H1 (cell line): ENCODE data around the gene LRRC3C. TPM values are rescaled to one million over a fixed set of nuclear protein-coding genes. Genes with fewer than 3 reads are reported as not detected.

ENCODE experiments used
- CTCF ChIA-PET: fragments of 300-600 bp; sonication (Branson Sonifier 250); formaldehyde crosslinking; loops from one replicate; lab custom pipeline; 2021; ENCODE audit not compliant: partially characterized antibody; lab: Charles Lee
- POLR2A ChIA-PET: fragments of 300-600 bp; sonication (Branson Sonifier 250); formaldehyde crosslinking; loops from one replicate; lab custom pipeline; 2021; ENCODE audit warnings: inconsistent platforms; ENCODE audit not compliant: partially characterized antibody; lab: Charles Lee
- DNase-seq, 2 experiments: peaks; one replicate each; pipeline versions ENCODE4 v3.0.0 to v3.0.0-alpha.2; 2010 to 2022; ENCODE audit warnings: low spot score in 2 of 2, low read depth in 1 of 2, mixed read lengths in 1 of 2
- FAIRE-seq: peaks from 2 replicates; lab custom pipeline; 2011; peaks lifted over from hg19 to GRCh38; lab: Jason Lieb, UNC
- H2AFZ ChIP-seq: 2 replicates; pipeline ENCODE4 v1.8.1; 2012; ENCODE audit warnings: low read length, inconsistent platforms
- H2AK5ac ChIP-seq: 2 replicates; pipeline ENCODE4 v1.6.1; 2013; ENCODE audit warnings: low read depth, low read length
- H2BK120ac ChIP-seq: replicated peaks from 2 replicates; pipeline ENCODE3; 2013; ENCODE audit warnings: low read depth, low read length, inconsistent platforms
- H2BK12ac ChIP-seq: 2 replicates; pipeline ENCODE4 v1.6.1; 2013; ENCODE audit warnings: low read depth, low read length
- H2BK15ac ChIP-seq: 2 replicates; pipeline ENCODE4 v1.6.1; 2013; ENCODE audit warnings: low read length
- H2BK20ac ChIP-seq: 2 replicates; pipeline ENCODE4 v1.6.1; 2013; ENCODE audit warnings: low read length
- H2BK5ac ChIP-seq: 2 replicates; pipeline ENCODE4 v1.6.1; 2013; ENCODE audit warnings: low read depth, low read length
- H3K14ac ChIP-seq: 2 replicates; pipeline ENCODE4 v1.6.1; 2013; ENCODE audit warnings: inconsistent platforms; ENCODE audit not compliant: insufficient read length
- H3K18ac ChIP-seq: 2 replicates; pipeline ENCODE4 v1.6.1; 2013; ENCODE audit warnings: low read length; ENCODE audit errors: extremely low read depth
- H3K23ac ChIP-seq: 2 replicates; pipeline ENCODE4 v1.6.1; 2013; ENCODE audit warnings: inconsistent platforms; ENCODE audit not compliant: insufficient read length
- H3K23me2 ChIP-seq: 2 replicates; pipeline ENCODE4 v1.6.1; 2013; ENCODE audit warnings: low read depth, low read length
- H3K27ac ChIP-seq: 2 replicates; pipeline ENCODE4 v1.6.1; 2011; ENCODE audit warnings: low read depth, low read length, inconsistent platforms
- H3K27me3 ChIP-seq, 4 experiments: replicated peaks in 1 of 4; 1 replicate in 1 of 4; 2 replicates in 3 of 4; pipeline versions ENCODE4 v1.6.1 to v1.8.1; 2011 to 2013; ENCODE audit warnings: low read length in 3 of 4, mild to moderate bottlenecking in 3 of 4, inconsistent platforms in 2 of 4, mixed read lengths in 2 of 4, moderate library complexity in 1 of 4; ENCODE audit not compliant: control insufficient read depth in 3 of 4, insufficient read depth in 3 of 4; ENCODE audit errors: extremely low read depth in 1 of 4
- H3K36me3 ChIP-seq, 4 experiments: 2 replicates each; pipeline versions ENCODE4 v1.6.1 to v1.8.1; 2011 to 2013; ENCODE audit warnings: mild to moderate bottlenecking in 4 of 4, low read length in 3 of 4, moderate library complexity in 2 of 4, control low read depth in 1 of 4, inconsistent platforms in 1 of 4; ENCODE audit not compliant: insufficient read depth in 4 of 4, control insufficient read depth in 2 of 4
- H3K4ac ChIP-seq: replicated peaks from 2 replicates; pipeline ENCODE3; 2013; ENCODE audit warnings: low read length, low read depth, mixed read lengths, inconsistent platforms; ENCODE audit not compliant: insufficient read length
- H3K4me1 ChIP-seq, 4 experiments: replicated peaks in 1 of 4; 1 replicate in 1 of 4; 2 replicates in 3 of 4; pipeline versions ENCODE4 v1.6.1 to v1.8.1; 2011 to 2013; ENCODE audit warnings: low read length in 3 of 4, inconsistent platforms in 2 of 4, mixed read lengths in 1 of 4; ENCODE audit not compliant: insufficient read depth in 4 of 4, control insufficient read depth in 3 of 4
- H3K4me2 ChIP-seq, 2 experiments: 2 replicates each; pipeline versions ENCODE4 v1.6.1 to v1.8.1; 2011 to 2013; ENCODE audit warnings: low read depth in 2 of 2, low read length in 2 of 2, control low read depth in 1 of 2, inconsistent platforms in 1 of 2, mild to moderate bottlenecking in 1 of 2; ENCODE audit not compliant: insufficient read depth in 1 of 2
- H3K4me3 ChIP-seq, 4 experiments: fragments of 200-600, 300-600 bp in 1 of 4; sonication (generic), shearing (Covaris generic), sonication (Bioruptor Twin) in 1 of 4; 2 replicates each; pipeline versions ENCODE4 v1.5.1 to v1.8.1; 2011 to 2016; ENCODE audit warnings: low read length in 4 of 4, low read depth in 3 of 4, control low read depth in 2 of 4, inconsistent platforms in 2 of 4, mild to moderate bottlenecking in 2 of 4, mixed read lengths in 1 of 4, moderate library complexity in 1 of 4; ENCODE audit not compliant: insufficient read depth in 2 of 4; ENCODE audit errors: extremely low read depth in 1 of 4
- H3K56ac ChIP-seq: replicated peaks from 2 replicates; pipeline ENCODE3; 2013; ENCODE audit warnings: low read depth, mild to moderate bottlenecking, mixed read lengths, low read length, inconsistent platforms; ENCODE audit not compliant: insufficient read length
- H3K79me1 ChIP-seq: 2 replicates; pipeline ENCODE4 v1.6.1; 2013; ENCODE audit warnings: low read depth, low read length, control low read depth
- H3K79me2 ChIP-seq, 2 experiments: 2 replicates each; pipeline versions ENCODE4 v1.6.1 to v1.8.1; 2012 to 2013; ENCODE audit warnings: low read length in 2 of 2, mild to moderate bottlenecking in 2 of 2, inconsistent platforms in 1 of 2; ENCODE audit not compliant: insufficient read depth in 2 of 2, control insufficient read depth in 1 of 2
- H3K9ac ChIP-seq, 4 experiments: replicated peaks in 1 of 4; 1 replicate in 1 of 4; 2 replicates in 3 of 4; pipeline versions ENCODE4 v1.6.1 to v1.8.1; 2011 to 2013; ENCODE audit warnings: low read depth in 3 of 4, low read length in 3 of 4, control low read depth in 2 of 4, mild to moderate bottlenecking in 2 of 4, moderate library complexity in 2 of 4, inconsistent platforms in 1 of 4; ENCODE audit errors: extremely low read depth in 1 of 4
- H3K9me3 ChIP-seq, 2 experiments: 2 replicates each; pipeline versions ENCODE4 v1.6.1 to v1.8.1; 2012 to 2013; ENCODE audit warnings: mild to moderate bottlenecking in 2 of 2, moderate library complexity in 2 of 2, control low read depth in 1 of 2, inconsistent platforms in 1 of 2, low read depth in 1 of 2, low read length in 1 of 2, mixed read lengths in 1 of 2; ENCODE audit not compliant: insufficient read depth in 2 of 2
- H4K20me1 ChIP-seq, 2 experiments: replicated peaks in 1 of 2; 2 replicates each; pipeline versions ENCODE3 to v1.8.1; 2011 to 2013; ENCODE audit warnings: inconsistent platforms in 2 of 2, low read length in 2 of 2, mild to moderate bottlenecking in 1 of 2; ENCODE audit not compliant: insufficient read depth in 2 of 2, control insufficient read depth in 1 of 2
- H4K5ac ChIP-seq: 2 replicates; pipeline ENCODE4 v1.6.1; 2013; ENCODE audit warnings: low read length, low read depth, mixed read lengths, inconsistent platforms; ENCODE audit not compliant: insufficient read length
- H4K8ac ChIP-seq: 2 replicates; pipeline ENCODE4 v1.8.0; 2013; ENCODE audit warnings: mild to moderate bottlenecking, moderate library complexity, low read length, inconsistent platforms; ENCODE audit not compliant: insufficient read depth; ENCODE audit errors: extremely low read depth
- H4K91ac ChIP-seq: replicated peaks from 2 replicates; pipeline ENCODE3; 2013; ENCODE audit warnings: low read length, mixed read lengths, inconsistent platforms; ENCODE audit not compliant: insufficient read length
- ATF3 ChIP-seq: IDR thresholded peaks from 2 replicates; pipeline ENCODE4 v1.6.1; 2011; ENCODE audit warnings: low read depth, mild to moderate bottlenecking, low read length; ENCODE audit not compliant: insufficient read depth
- CHD1 ChIP-seq: IDR thresholded peaks from 2 replicates; pipeline ENCODE4 v1.6.1; 2012; ENCODE audit warnings: low read depth, low read length, improper control_type of control experiment
- E2F6 ChIP-seq: IDR thresholded peaks from 2 replicates; pipeline ENCODE4 v1.6.1; 2012; ENCODE audit warnings: inconsistent platforms
- EZH2 ChIP-seq: fragments of 200-600 bp; sonication (generic); IDR thresholded peaks from 2 replicates; pipeline ENCODE4 v1.7.1; 2012; ENCODE audit warnings: low read depth, mild to moderate bottlenecking, moderate library complexity, low read length, inconsistent platforms; ENCODE audit not compliant: severe bottlenecking
- FOSL1 ChIP-seq: IDR thresholded peaks from 2 replicates; pipeline ENCODE4 v1.6.1; 2011; ENCODE audit warnings: mild to moderate bottlenecking, low read depth, low read length, moderate library complexity; ENCODE audit not compliant: insufficient read depth
- GTF2F1 ChIP-seq: IDR thresholded peaks from 2 replicates; pipeline ENCODE4 v1.6.1; 2012; ENCODE audit warnings: low read depth, low read length, improper control_type of control experiment, borderline replicate concordance
- HDAC2 ChIP-seq, 2 experiments: fragments of 300-600 bp in 1 of 2; sonication (generic) in 1 of 2; IDR thresholded peaks; 2 replicates each; pipeline ENCODE4 v1.6.1; 2011 to 2012; ENCODE audit warnings: low read depth in 2 of 2, low read length in 2 of 2, mild to moderate bottlenecking in 2 of 2, moderate library complexity in 2 of 2, borderline replicate concordance in 1 of 2, inconsistent platforms in 1 of 2
- NANOG ChIP-seq: IDR thresholded peaks from 2 replicates; pipeline ENCODE4 v1.6.1; 2011; ENCODE audit warnings: low read length, low read depth, mild to moderate bottlenecking, inconsistent platforms; ENCODE audit not compliant: insufficient read depth, poor library complexity, severe bottlenecking
- POLR2AphosphoS5 ChIP-seq: IDR thresholded peaks from 2 replicates; pipeline ENCODE4 v1.6.1; 2011; ENCODE audit warnings: low read depth, low read length
- TAF1 ChIP-seq: IDR thresholded peaks from 2 replicates; pipeline ENCODE4 v1.6.1; 2011; ENCODE audit warnings: mild to moderate bottlenecking, low read depth, low read length
- WGBS, 2 experiments: shearing (Covaris generic) in 1 of 2; methylation state at CpG; one replicate each; pipeline versions ENCODE4 v1.1.6 to v1.1.7; 2013 to 2015; ENCODE audit warnings: low lambda C conversion rate in 2 of 2, mixed read lengths in 2 of 2, inconsistent platforms in 1 of 2, low coverage in 1 of 2, missing lambda C conversion rate in 1 of 2; ENCODE audit not compliant: insufficient replicate concordance in 2 of 2, insufficient coverage in 1 of 2, insufficient read length in 1 of 2; ENCODE audit errors: extremely low coverage in 1 of 2, missing lambda C conversion rate in 1 of 2; 5-methylcytosine and 5-hydroxymethylcytosine counted together
- polyA plus RNA-seq, 7 experiments: library from polyadenylated mRNA; depleted of rRNA in 3 of 7; stranded (reverse) in 5 of 7; unstranded in 2 of 7; fragments of >200 nt in 5 of 7; fragments of 200-250 nt in 2 of 7; gene quantifications; 1 replicate in 5 of 7; 2 replicates in 1 of 7; 4 replicates in 1 of 7; pipeline versions ENCODE4 v1.2.1 to v1.2.3, GENCODE V29; 2011 to 2013; ENCODE audit warnings: missing spikeins in 2 of 7, mixed read lengths in 2 of 7
- total RNA-seq: library from RNA; stranded (reverse); fragmentation: NEBNext Ultra II Directional; extraction: Animal tissue kit (Norgen Biotek cat#: 25700); gene quantifications from 2 replicates; pipeline ENCODE4 v1.2.1, GENCODE V29; 2021

The LRRC3C gene
- total and polyA plus RNA-seq, 2 of the 8 experiments (the other 6 are each of a cell fraction or from before 2014, with no cell fraction given), result not detected

- H3K14ac ChIP-seq, result no peak overlapping the region
- CTCF ChIA-PET, result interaction anchor here (0.6 kb wide), 1 partner anchor 52 kb away, joined by 3 read pairs; no protein-coding TSS in a partner anchor
- H2BK20ac ChIP-seq, result no peak overlapping the region
- no peaks in the 10 kb centered on the region; a peak in 1 of 7 replicates for H3K27me3 ChIP-seq
- H2BK120ac ChIP-seq, result no peak overlapping the region
- TF ChIP-seq EZH2 (no peak), POLR2AphosphoS5 (no peak), HDAC2 (IDR thresholded peaks at IDR 0.05; ENCODE audit: borderline replicate concordance in 1 of 2, low read depth in 2 of 2, low read length in 2 of 2) (no peak), GTF2F1 (no peak), TAF1 (no peak), FOSL1 (no peak), ATF3 (no peak), CHD1 (no peak), NANOG (no peak), E2F6 (no peak)
- H3K18ac ChIP-seq, result no peak overlapping the region
- H3K9ac ChIP-seq, result no peak overlapping the region
- 78% methylated on average over 4 of the region's 5 CpGs; no CpG with 5 or more reads in 1 of the 2 experiments for WGBS, 2 experiments
- H4K91ac ChIP-seq, result no peak overlapping the region
- H2AK5ac ChIP-seq, result no peak overlapping the region
- H3K4me3 ChIP-seq, result no peak overlapping the region
- H3K36me3 ChIP-seq, result no peaks in the 10 kb centered on the region
- H2BK5ac ChIP-seq, result no peak overlapping the region
- H3K79me1 ChIP-seq, result no peaks in the 10 kb centered on the region
- H2AFZ ChIP-seq, result no peak overlapping the region
- H2BK15ac ChIP-seq, result no peak overlapping the region
- H3K4me1 ChIP-seq, result peaks cover 0 to 7% (median 4%) of the 10 kb centered on the region in 4 experiments; a peak in 5 of 7 replicates
- H3K27ac ChIP-seq, result no peak overlapping the region
- FAIRE-seq (no peak), DNase-seq (no peak)
- H4K20me1 ChIP-seq, result no peaks in the 10 kb centered on the region
- no peak overlapping the region for H3K56ac ChIP-seq
- H2BK12ac ChIP-seq, result no peak overlapping the region
- no peaks in the 10 kb centered on the region for H3K79me2 ChIP-seq
- peak overlapping the region; percentile 14 to 45; a peak in 1 of 4 replicates for H3K4me2 ChIP-seq
- no peak overlapping the region for H4K5ac ChIP-seq
- H3K9me3 ChIP-seq, result no peaks in the 10 kb centered on the region
- 0 out of 2 replicates have a peak, but pooled peaks cover 2% of the 10 kb centered on the region for H3K23me2 ChIP-seq
- no peak overlapping the region for H4K8ac ChIP-seq
- no peak overlapping the region for H3K4ac ChIP-seq
- no peak overlapping the region for H3K23ac ChIP-seq
- POLR2A ChIA-PET, result interaction anchor here (1.4 to 1.5 kb wide), 2 partner anchors 19 to 29 kb away, joined by 3 to 5 read pairs; no protein-coding TSS in a partner anchor
Measured at GRCh38 chr17:39933912-39934311, 6.4 kb downstream of the LRRC3C start.
